Stimulated activated naive B cell treated with anti-CD40 and anti-IgM and Interleukin-4, amounts not matched to agents 10 μg/mL and 1 μg/mL and 100 μg/mL, for 72 hours (primary cell): ENCODE results near the gene TBC1D10A.

Experiments used
- ATAC-seq, 2 donors: fragments of 150-1000 bp; cut with Tn5 transposase; replicated peaks; 2 replicates each; pipeline ENCODE4 v1.10.0; 2021; ENCODE audit warnings: moderate library complexity in 1 of 2
- DNase-seq: peaks from one replicate; pipeline ENCODE4 v3.0.0; 2021
- H3K27ac Mint-ChIP-seq: one replicate; pipeline ENCODE4 v1.8.0; 2022; ENCODE audit warnings: mild to moderate bottlenecking, mixed read lengths
- H3K27me3 Mint-ChIP-seq, 2 donors: one replicate each; pipeline ENCODE4 v1.8.0; 2022; ENCODE audit warnings: mixed read lengths in 2 of 2
- H3K36me3 Mint-ChIP-seq, 2 donors: one replicate each; pipeline ENCODE4 v1.8.0; 2022; ENCODE audit warnings: mixed read lengths in 2 of 2, mild to moderate bottlenecking in 1 of 2
- H3K4me1 Mint-ChIP-seq, 2 donors: one replicate each; pipeline ENCODE4 v1.8.0; 2022; ENCODE audit warnings: mixed read lengths in 2 of 2, mild to moderate bottlenecking in 1 of 2
- H3K4me3 Mint-ChIP-seq, 2 donors: one replicate each; pipeline ENCODE4 v1.8.0; 2022; ENCODE audit warnings: mild to moderate bottlenecking in 2 of 2, mixed read lengths in 2 of 2, moderate library complexity in 1 of 2
- H3K9me3 Mint-ChIP-seq, 2 donors: one replicate each; pipeline ENCODE4 v1.8.0; 2022; ENCODE audit warnings: mixed read lengths in 2 of 2, mild to moderate bottlenecking in 1 of 2

The TBC1D10A gene, protein sequence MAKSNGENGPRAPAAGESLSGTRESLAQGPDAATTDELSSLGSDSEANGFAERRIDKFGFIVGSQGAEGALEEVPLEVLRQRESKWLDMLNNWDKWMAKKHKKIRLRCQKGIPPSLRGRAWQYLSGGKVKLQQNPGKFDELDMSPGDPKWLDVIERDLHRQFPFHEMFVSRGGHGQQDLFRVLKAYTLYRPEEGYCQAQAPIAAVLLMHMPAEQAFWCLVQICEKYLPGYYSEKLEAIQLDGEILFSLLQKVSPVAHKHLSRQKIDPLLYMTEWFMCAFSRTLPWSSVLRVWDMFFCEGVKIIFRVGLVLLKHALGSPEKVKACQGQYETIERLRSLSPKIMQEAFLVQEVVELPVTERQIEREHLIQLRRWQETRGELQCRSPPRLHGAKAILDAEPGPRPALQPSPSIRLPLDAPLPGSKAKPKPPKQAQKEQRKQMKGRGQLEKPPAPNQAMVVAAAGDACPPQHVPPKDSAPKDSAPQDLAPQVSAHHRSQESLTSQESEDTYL

DNA sequence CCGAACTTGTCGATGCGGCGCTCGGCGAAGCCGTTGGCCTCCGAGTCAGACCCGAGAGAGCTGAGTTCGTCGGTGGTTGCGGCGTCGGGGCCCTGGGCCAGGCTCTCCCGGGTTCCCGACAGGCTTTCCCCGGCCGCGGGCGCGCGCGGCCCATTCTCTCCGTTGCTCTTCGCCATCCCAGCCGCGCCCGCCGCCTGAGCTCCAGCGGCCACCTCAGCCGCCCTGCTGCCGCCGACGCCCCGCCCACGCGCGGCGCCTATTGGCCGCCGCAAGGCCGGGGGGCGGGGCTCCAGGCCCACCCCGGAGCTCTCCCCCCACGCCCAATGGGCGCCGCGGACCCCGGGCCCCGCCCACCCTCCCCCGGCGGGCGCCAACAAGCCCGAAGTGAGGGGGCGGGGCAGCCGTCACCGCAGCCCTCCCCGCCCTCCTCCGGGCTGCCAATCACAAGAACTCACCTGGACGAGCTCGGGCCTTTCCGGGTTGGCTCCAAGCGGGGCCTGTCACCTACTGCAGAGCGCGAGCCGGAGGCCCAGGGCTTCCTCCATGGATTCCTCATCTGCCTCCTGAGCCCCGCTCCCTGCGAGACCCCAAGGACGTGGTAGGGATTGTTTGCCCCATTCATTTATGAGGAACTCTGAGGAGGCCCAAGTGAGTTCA lies at the start of gene TBC1D10A:
TSS of gene TBC1D10A (minus strand) at position 236 of the 657 bp plus-strand sequence. CDS start at position 176, 60 bp downstream.
- Mint-ChIP-seq H3K27me3 (no peaks in the 10 kb centered on the region), H3K4me3 (peak within 1 kb of the TSS; percentile 91 to 92), H3K36me3 (peaks cover 19 to 28% of the 10 kb centered on the region in 2 donors), H3K9me3 (no peaks in the 10 kb centered on the region), H3K27ac (peak within 1 kb of the TSS; percentile 94), H3K4me1 (peaks cover 35 to 57% of the 10 kb centered on the region in 2 donors)
- DNase-seq (peak; percentile 88), ATAC-seq (peak; percentile 92 to 93)

DNA sequence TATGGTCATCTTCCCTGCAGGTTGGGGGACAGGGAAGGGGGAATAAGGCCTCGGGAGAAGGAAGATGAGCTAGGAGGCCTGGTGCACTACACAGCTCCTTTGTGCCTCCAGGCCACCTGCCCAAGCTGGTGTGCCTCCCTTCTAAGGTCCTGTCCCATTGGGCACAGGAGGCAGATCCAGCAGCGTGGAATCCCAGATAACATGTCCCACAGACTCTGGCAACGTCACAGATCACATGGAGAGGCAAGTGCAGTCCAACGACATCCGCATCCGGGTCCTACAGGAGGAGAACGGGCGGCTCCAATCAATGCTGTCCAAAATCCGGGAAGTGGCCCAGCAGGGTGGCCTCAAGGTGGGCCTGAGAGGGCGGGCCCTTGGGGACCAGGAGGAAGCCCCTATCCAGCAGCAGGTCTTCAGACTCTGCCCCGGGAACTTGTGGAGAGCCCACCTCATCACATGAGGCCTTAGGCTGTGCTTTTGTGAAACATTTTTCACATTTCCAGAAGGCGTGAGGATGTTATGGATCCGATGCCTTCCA lies 48.6 kb upstream of the TBC1D10A start:
- no peak overlapping the region for H3K27ac Mint-ChIP-seq
- DNase-seq (no peak), ATAC-seq (no peak)
- H3K9me3 Mint-ChIP-seq: no peaks in the 10 kb centered on the region
- H3K27me3 Mint-ChIP-seq: no peaks in the 10 kb centered on the region
- peaks cover 1 to 15% of the 10 kb centered on the region in 2 donors for H3K36me3 Mint-ChIP-seq
- peaks cover 5 to 6% of the 10 kb centered on the region in 2 donors for H3K4me1 Mint-ChIP-seq
- H3K4me3 Mint-ChIP-seq: no peak overlapping the region

DNA sequence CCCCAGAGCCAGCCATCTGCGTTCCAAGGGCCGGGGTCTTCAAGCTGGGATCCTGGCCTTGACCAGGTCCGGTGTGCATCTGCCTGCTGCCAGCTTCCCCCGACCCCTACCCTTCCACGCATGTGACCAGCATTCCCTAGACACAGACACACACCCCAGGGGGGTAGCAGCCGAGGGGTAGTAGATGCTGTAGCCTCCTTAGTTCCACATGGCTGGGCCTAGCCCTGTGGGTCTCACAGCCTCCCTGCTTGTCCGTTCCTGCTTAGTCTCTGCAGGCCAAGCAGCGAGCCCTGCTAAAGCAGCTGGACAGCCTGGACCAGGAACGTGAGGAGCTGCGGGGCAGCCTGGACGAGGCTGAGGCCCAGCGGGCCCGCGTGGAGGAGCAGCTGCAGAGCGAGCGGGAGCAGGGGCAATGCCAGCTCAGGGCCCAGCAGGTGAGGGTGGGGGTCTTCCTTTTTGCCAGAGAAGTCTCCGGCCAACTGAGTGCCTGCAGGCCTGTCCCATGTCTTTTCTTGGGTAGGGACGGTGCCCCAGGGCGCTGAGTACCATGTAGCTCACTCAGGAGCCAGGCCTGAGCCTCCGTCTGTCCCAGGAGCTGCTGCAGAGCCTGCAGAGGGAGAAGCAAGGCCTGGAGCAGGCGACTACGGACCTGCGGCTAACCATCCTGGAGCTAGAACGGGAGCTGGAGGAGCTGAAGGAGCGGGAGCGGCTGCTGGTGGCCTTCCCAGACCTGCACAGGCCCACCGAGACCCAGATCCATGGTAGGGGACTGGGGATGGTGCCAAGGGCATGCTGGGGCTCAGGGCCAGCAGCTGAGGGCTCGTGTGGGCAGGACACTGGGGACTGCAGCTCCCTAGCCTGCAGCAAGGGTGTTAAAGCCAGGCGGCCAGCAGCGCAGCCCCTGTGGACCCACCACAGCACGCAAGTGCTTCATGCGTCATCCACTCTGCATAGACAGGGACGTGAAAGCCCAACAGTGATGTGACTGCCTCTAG lies 46.9 kb upstream of the TBC1D10A start:
- Mint-ChIP-seq H3K4me1 (no peaks in the 10 kb centered on the region), H3K27me3 (no peaks in the 10 kb centered on the region), H3K9me3 (no peaks in the 10 kb centered on the region), H3K4me3 (no peak overlapping the region), H3K27ac (no peak overlapping the region), H3K36me3 (peaks cover 0 to 12% of the 10 kb centered on the region in 2 donors)
- ATAC-seq: no peak
- DNase-seq: no peak

DNA sequence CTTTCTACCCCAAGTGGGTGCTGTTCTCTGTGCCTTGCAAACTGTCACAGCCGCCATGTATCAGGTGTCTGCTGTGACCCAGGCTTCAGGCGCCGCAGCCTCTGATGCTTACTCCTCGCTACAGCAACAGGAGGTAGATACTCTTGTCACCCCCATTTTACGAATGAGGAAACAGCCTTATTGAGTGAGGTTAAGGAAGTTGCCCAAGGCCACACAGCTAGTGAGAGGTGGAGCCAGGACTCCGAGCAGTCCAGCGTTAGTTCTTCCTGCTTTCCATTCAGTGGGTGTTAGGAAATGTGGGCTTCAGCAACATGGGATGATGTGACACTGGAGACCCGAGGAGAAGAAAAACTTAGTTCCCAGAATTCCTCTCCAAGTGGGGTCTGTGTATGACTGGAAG lies 46.2 kb upstream of the TBC1D10A start:
- Mint-ChIP-seq H3K9me3 (no peaks in the 10 kb centered on the region), H3K36me3 (peaks cover 0 to 10% of the 10 kb centered on the region in 2 donors), H3K4me3 (no peak overlapping the region), H3K27ac (no peak overlapping the region), H3K4me1 (no peaks in the 10 kb centered on the region), H3K27me3 (no peaks in the 10 kb centered on the region)
- no peak for DNase-seq
- ATAC-seq: no peak

DNA sequence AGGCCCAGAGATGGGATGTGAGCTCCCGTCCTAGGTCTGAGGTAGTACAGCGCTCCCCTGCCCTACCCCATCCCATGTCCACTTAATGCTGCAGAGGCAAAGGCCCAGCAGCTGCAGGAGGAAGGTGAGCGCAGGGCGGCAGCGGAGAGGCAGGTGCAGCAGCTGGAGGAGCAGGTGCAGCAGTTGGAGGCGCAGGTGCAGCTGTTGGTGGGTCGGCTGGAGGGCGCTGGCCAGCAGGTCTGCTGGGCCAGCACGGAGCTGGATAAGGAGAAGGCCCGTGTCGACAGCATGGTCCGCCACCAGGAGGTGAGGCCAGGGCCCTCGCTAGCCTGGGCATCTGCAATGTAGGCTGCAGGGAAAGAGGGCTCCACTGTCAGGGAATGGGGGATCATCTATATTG lies 45.2 kb upstream of the TBC1D10A start:
- no peaks in the 10 kb centered on the region for H3K9me3 Mint-ChIP-seq
- no peaks in the 10 kb centered on the region for H3K4me1 Mint-ChIP-seq

DNA sequence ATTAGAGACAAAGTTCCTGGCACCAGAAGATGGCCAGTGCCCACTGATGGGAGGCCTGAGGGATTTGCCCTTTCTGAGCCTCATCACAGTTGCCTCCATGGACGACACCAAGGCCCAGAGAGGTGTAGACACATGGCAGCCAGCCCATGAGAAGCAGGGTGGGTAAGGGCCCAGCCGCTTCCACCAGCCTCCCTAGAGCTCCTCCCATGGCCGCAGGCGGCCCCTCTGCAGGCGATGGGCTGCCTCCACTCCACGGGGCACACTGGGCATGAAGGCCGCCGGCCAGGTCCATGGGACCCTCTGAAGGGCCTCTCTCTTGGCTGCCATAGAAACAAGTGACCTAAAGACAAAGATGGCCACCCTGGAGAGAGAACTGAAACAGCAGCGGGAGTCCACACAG lies 44.6 kb upstream of the TBC1D10A start:
- DNase-seq (no peak), ATAC-seq (no peak)
- Mint-ChIP-seq H3K4me1 (no peaks in the 10 kb centered on the region), H3K9me3 (no peaks in the 10 kb centered on the region), H3K36me3 (peaks cover 3 to 12% of the 10 kb centered on the region in 2 donors), H3K27ac (no peak overlapping the region), H3K27me3 (no peaks in the 10 kb centered on the region), H3K4me3 (no peak overlapping the region)

More for the DNA sequence above, 45.2 kb upstream of the TBC1D10A start:
- H3K27me3 Mint-ChIP-seq: no peaks in the 10 kb centered on the region
- H3K36me3 Mint-ChIP-seq: peaks cover 0 to 8% of the 10 kb centered on the region in 2 donors
- no peak overlapping the region for H3K4me3 Mint-ChIP-seq
- H3K27ac Mint-ChIP-seq: no peak overlapping the region
- DNase-seq: no peak
- ATAC-seq: no peak

DNA sequence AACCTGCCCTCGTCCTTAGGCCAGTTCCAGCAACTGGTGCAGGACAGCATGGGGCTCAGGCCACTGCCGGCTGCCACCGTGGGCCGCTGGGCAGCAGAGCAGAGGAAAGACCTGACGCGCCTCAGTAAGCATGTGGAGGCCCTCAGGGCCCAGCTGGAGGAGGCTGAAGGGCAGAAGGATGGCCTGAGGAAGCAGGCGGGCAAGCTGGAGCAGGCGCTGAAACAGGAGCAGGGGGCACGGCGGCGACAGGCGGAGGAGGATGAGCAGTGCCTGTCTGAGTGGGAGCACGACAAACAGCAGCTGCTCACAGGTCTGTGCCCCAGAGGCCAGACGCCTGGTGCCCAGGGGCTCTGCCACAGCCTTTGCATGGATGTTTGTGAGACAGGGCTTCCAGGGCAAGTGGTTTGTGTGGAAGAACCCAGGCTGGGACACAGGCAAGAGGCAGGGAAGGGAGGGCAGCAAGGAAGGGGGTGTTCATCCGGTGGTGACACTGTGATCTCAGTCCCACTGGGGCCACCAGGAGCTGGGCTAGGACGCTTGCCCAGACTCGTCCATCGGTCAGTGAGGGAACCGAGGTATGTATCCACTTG lies 44.0 kb upstream of the TBC1D10A start:
- DNase-seq: no peak
- ATAC-seq: no peak
- Mint-ChIP-seq H3K4me3 (no peak overlapping the region), H3K27ac (no peak overlapping the region), H3K36me3 (peaks cover 4 to 16% of the 10 kb centered on the region in 2 donors), H3K4me1 (no peaks in the 10 kb centered on the region), H3K9me3 (no peaks in the 10 kb centered on the region), H3K27me3 (no peaks in the 10 kb centered on the region)

DNA sequence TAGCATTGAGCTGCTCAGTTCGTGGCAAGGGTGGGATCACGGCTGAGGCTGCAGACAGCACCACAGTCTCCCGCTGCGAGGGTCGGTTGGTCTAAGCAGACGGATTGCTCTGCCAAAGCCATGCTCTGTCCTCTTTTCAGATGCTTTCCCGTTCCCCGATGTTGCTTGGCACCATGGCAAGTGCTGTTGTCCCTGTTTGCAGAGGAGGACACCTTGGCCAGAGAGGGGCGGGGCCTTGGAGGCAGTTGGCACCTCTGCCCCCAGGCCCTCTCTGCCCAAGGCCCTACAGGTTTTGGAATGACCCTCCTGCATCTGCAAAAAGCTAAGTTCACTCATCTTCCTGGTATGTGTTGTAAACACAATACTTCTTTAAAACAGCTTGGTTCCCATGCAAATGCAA lies 41.7 kb upstream of the TBC1D10A start:
- Mint-ChIP-seq H3K27ac (no peak overlapping the region), H3K9me3 (no peaks in the 10 kb centered on the region), H3K36me3 (peaks cover 6 to 12% of the 10 kb centered on the region in 2 donors), H3K27me3 (no peaks in the 10 kb centered on the region), H3K4me3 (no peak overlapping the region), H3K4me1 (no peaks in the 10 kb centered on the region)
- DNase-seq (no peak), ATAC-seq (no peak)

DNA sequence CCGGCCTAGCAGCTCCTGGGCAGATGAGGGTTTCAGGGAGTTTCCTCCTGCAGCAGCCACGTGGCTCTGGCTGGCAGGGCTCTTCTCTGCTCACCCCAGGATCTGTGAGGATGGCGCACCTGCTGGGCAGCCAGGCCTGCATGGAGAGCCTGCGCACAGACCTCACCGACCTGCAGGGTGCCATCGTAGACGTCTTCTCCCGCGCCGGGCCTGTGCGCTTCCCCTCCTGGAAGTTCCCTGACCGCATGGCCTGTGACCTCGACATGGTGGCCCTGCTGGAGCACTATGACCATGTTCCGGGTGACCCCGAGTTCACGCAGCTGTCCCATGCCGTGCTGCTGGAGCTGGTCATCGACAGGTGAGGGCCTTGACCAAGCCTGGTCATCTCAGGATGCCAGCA lies 39.1 kb upstream of the TBC1D10A start:
- H3K9me3 Mint-ChIP-seq: no peaks in the 10 kb centered on the region
- no peak for ATAC-seq
- no peaks in the 10 kb centered on the region for H3K27me3 Mint-ChIP-seq
- no peaks in the 10 kb centered on the region for H3K4me1 Mint-ChIP-seq
- H3K27ac Mint-ChIP-seq: no peak overlapping the region
- peaks cover 9 to 17% of the 10 kb centered on the region in 2 donors for H3K36me3 Mint-ChIP-seq
- DNase-seq: no peak
- no peak overlapping the region for H3K4me3 Mint-ChIP-seq

DNA sequence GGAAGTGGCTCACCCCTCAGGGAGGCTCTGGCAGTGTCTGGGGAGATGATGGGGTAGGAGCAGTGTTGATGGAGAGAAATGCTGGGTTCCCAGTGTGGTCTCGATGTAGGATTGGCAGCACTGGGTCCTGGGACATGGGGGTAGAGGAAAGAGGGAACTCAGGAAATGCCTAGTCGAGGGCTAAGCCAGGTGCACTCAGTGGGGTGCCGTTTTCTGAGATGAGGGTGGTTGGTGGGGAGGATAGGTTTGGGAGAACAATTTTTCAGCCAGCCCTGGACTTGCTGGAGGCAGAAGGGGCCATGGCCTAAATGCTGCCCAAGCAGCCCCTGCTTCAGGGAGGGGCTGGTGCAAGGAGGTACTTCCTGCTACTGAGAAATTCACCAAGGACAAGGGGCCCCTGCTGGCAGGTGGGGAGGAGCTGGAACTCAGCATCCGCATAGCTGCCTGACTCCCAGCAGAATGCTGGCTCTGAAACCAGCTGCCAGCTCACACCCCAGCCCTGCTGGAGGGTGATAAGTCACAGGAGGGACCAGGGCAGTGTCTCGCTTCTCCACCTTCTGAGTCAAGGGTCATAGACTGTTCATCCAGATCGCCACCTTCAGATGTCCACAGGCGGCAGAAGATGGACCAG lies 36.0 kb upstream of the TBC1D10A start:
- no peak overlapping the region for H3K4me3 Mint-ChIP-seq
- peaks cover 3 to 5% of the 10 kb centered on the region in 2 donors for H3K4me1 Mint-ChIP-seq
- peaks cover 9 to 14% of the 10 kb centered on the region in 2 donors for H3K36me3 Mint-ChIP-seq
- H3K27me3 Mint-ChIP-seq: peaks cover 4 to 7% of the 10 kb centered on the region in 2 donors
- ATAC-seq (no peak), DNase-seq (no peak)
- no peak overlapping the region for H3K27ac Mint-ChIP-seq
- H3K9me3 Mint-ChIP-seq: no peaks in the 10 kb centered on the region

DNA sequence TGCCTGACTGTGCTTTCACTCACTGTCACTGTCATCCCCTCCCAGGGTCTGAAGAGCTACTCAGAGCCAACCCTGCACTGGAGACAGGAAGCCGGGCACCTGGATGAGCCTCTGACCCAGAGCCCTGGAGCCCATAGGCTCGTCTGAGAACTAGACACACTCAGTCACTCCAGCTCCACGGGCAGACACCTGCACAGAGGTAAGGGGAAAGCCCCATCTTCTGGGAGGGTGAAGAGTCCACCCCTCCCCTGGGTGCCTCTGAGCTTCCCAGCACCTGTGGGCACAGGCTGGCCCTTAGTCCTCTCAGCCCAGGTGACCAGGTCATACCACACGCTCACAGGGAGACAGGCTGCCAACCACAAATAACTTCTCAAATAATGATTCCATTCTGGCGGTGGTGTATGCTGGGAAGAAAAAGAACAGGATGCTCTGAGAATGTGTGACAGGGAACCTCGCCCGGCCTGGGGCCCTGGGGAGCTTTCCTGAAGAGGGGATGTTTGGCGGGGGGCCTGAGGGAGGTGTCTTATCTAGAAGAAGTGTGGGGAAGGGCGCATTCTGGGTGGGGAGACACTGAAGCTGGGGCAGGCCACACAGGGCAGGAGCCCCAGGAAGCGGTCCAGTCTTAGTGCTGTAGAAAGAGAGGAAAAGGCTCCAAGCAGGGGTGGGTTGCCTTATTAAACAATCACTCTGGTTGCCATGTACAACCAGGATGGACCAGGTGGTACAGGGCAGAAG lies 35.3 kb upstream of the TBC1D10A start:
- Mint-ChIP-seq H3K36me3 (peaks cover 9 to 14% of the 10 kb centered on the region in 2 donors), H3K4me3 (no peak overlapping the region), H3K4me1 (peaks cover 6 to 12% of the 10 kb centered on the region in 2 donors), H3K27ac (no peak overlapping the region), H3K27me3 (peaks cover 4 to 7% of the 10 kb centered on the region in 2 donors), H3K9me3 (no peaks in the 10 kb centered on the region)
- no peak for ATAC-seq
- no peak for DNase-seq

DNA sequence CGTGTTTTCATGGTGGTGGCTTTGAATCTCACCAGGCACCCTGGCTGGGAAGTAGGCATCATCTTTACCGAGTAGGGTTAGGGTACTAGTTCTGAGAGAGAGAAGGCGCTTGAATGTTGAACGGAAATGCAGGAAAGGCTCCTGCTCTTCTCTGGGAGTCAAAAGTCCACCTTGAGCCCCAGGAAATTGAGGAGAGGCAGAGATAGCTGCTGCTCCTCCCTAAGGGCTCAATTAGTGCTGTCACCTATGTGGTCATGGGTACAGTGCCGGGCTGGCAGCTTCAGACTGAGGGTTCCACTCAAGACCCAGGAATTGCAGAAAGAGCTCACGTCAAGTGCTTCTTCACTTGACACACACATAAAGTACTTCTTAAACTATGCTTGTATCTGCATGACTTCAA lies 31.8 kb upstream of the TBC1D10A start:
- H3K9me3 Mint-ChIP-seq: no peaks in the 10 kb centered on the region
- ATAC-seq: no peak
- peaks cover 4 to 7% of the 10 kb centered on the region in 2 donors for H3K27me3 Mint-ChIP-seq
- peaks cover 27 to 41% of the 10 kb centered on the region in 2 donors for H3K4me1 Mint-ChIP-seq
- DNase-seq: no peak
- peaks cover 21 to 29% of the 10 kb centered on the region in 2 donors for H3K36me3 Mint-ChIP-seq
- H3K4me3 Mint-ChIP-seq: no peak overlapping the region
- H3K27ac Mint-ChIP-seq: no peak overlapping the region
